NB4 (cell line): Measurements from ENCODE around the gene ITGB4.

Experiments used
- DNase-seq: peaks from one replicate; pipeline ENCODE4 v3.0.0; 2010; ENCODE audit warnings: low read depth
- H3K4me3 ChIP-seq: one replicate; pipeline ENCODE4 v1.5.1; 2011; ENCODE audit warnings: mild to moderate bottlenecking, low read depth, low read length, moderate library complexity
- CTCF ChIP-seq: IDR thresholded peaks from one replicate; pipeline ENCODE4 v1.5.1; 2012; ENCODE audit warnings: low read depth, low read length
- MYC ChIP-seq: IDR thresholded peaks from 2 replicates; pipeline ENCODE4 v1.6.1; 2011; ENCODE audit warnings: low read depth, low read length
- POLR2A ChIP-seq: IDR thresholded peaks from 2 replicates; pipeline ENCODE4 v1.6.1; 2011; ENCODE audit warnings: mild to moderate bottlenecking; ENCODE audit not compliant: insufficient read length; ENCODE audit errors: extremely low read depth
- TF ChIP-seq, protein P1 (sequence below): IDR thresholded peaks from 2 replicates; pipeline ENCODE4 v1.6.1; 2011; ENCODE audit warnings: low read depth, low read length

The ITGB4 gene

DNA sequence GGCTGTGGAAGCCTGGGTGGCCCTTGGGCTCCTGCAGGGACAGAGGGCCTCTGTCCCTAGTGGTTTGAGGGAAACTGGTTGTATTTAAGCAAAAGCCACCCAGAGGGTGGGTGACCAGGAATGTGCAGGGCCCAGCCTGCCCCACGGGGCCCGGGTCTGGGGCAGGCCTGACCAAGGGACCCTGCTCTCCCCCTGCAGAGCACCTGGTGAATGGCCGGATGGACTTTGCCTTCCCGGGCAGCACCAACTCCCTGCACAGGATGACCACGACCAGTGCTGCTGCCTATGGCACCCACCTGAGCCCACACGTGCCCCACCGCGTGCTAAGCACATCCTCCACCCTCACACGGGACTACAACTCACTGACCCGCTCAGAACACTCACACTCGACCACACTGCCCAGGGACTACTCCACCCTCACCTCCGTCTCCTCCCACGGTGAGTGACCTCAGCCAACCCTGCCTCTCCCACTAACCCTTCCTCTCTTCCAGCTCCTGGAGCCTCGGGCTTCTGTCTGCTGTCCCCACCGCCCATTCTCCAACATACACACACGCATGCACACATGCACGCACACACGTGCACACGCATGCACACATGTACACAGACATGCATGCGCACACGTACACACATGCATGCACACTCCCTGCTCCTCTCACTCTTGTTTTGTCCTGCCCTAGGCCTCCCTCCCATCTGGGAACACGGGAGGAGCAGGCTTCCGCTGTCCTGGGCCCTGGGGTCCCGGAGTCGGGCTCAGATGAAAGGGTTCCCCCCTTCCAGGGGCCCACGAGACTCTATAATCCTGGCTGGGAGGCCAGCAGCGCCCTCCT is 33.3 kb downstream of the ITGB4 start:
- no peak overlapping the region for H3K4me3 ChIP-seq
- DNase-seq = peak; percentile 37
- TF ChIP-seq POLR2A = no peak

DNA sequence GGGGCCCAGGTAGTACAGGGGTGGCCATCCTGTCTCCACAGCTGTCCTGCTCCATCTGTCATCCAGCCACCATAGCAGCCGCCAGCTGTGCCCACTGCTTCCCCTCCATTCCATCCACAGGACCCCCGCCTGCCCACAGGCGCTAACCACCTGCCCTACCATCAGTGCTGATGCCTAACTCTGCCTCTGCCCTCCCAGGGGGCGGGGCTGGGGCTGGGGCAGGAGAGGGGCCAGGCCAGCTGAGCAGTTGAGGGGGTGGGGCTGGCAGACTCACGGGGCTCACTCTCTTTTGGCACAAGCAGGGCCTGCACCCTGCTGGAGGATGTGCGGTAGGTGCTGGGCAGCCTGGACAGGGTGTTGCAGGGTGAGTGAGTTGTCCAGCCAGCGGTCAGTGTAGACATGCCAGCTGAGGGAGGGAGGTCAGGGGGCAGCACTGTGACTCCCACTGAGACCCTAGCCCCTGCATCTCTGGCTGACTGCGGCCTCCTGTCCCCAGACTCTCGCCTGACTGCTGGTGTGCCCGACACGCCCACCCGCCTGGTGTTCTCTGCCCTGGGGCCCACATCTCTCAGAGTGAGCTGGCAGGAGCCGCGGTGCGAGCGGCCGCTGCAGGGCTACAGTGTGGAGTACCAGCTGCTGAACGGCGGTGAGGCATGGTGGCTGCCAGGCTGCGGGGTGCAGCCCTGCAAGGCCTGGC is 34.1 kb downstream of the ITGB4 start:
- no peak for DNase-seq
- no peak overlapping the region for H3K4me3 ChIP-seq
- TF ChIP-seq MYC (no peak), POLR2A (no peak), CTCF (no peak)
- TF ChIP-seq, protein P1, sequence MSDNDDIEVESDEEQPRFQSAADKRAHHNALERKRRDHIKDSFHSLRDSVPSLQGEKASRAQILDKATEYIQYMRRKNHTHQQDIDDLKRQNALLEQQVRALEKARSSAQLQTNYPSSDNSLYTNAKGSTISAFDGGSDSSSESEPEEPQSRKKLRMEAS = no peak

GRCh38 chr17:75755990-75756389 is 34.7 kb downstream of the ITGB4 start:
- TF ChIP-seq CTCF (no peak), MYC (no peak), POLR2A (no peak)
- TF ChIP-seq, protein P1 = no peak
- no peak for DNase-seq
- no peak overlapping the region for H3K4me3 ChIP-seq

DNA sequence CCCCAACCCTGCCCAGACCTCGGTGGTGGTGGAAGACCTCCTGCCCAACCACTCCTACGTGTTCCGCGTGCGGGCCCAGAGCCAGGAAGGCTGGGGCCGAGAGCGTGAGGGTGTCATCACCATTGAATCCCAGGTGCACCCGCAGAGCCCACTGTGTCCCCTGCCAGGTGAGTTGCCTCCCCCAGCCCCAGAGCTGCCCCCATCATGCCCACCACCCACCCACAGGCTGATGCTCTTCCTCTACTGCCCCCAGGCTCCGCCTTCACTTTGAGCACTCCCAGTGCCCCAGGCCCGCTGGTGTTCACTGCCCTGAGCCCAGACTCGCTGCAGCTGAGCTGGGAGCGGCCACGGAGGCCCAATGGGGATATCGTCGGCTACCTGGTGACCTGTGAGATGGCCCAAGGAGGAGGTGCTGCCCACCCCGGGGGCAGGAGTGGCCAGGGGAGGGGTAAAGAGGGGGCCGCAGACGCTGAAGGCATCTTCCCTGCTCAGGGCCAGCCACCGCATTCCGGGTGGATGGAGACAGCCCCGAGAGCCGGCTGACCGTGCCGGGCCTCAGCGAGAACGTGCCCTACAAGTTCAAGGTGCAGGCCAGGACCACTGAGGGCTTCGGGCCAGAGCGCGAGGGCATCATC is 35.3 kb downstream of the ITGB4 start:
- no peak for TF ChIP-seq CTCF
- TF ChIP-seq, protein P1 = no peak
- no peak for TF ChIP-seq MYC
- TF ChIP-seq POLR2A = no peak
- DNase-seq = no peak
- H3K4me3 ChIP-seq = no peak overlapping the region

- DNase-seq = no peak
- TF ChIP-seq, protein P1 = no peak
- no peak for TF ChIP-seq CTCF
- TF ChIP-seq POLR2A = no peak
- no peak overlapping the region for H3K4me3 ChIP-seq
Measured at GRCh38 chr17:75757086-75757681, 35.9 kb downstream of the ITGB4 start.
